Measurements from ENCODE around the gene RAB3C. TPM values are rescaled to one million over a fixed set of nuclear protein-coding genes. Genes with fewer than 3 reads are reported as not detected.

Gene RAB3C
- total RNA-seq, 1 donor from 2014 or later, result not detected

DNA sequence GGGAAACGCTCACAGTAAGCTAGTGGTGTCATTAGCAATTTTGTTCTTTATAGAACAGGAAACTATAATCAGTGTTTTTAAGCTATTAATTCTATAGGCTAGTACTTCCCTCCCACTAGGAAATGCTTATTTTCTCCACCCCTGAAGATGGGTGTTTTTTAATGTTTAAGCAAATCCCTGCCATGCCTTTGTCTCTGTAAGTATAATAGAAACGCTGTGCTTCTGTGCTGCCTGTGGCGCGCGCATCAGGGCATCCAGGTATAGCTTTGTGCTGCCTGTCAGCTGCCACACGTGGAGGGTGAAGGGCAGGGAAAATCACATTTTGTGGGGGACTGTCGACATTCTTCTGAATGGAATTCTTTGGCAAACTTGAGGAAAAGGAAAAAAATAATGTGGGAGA lies 217.5 kb downstream of the RAB3C start:
- no peak for DNase-seq (ENCODE audit: low spot score)
- TF ChIP-seq, protein P1, sequence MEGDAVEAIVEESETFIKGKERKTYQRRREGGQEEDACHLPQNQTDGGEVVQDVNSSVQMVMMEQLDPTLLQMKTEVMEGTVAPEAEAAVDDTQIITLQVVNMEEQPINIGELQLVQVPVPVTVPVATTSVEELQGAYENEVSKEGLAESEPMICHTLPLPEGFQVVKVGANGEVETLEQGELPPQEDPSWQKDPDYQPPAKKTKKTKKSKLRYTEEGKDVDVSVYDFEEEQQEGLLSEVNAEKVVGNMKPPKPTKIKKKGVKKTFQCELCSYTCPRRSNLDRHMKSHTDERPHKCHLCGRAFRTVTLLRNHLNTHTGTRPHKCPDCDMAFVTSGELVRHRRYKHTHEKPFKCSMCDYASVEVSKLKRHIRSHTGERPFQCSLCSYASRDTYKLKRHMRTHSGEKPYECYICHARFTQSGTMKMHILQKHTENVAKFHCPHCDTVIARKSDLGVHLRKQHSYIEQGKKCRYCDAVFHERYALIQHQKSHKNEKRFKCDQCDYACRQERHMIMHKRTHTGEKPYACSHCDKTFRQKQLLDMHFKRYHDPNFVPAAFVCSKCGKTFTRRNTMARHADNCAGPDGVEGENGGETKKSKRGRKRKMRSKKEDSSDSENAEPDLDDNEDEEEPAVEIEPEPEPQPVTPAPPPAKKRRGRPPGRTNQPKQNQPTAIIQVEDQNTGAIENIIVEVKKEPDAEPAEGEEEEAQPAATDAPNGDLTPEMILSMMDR (IDR thresholded peaks at IDR 0.05), result no peak
- peaks cover 4% of the 10 kb centered on the region for H3K4me1 Mint-ChIP-seq (ENCODE audit: low read depth)
- no peaks in the 10 kb centered on the region for H3K9me3 Mint-ChIP-seq (ENCODE audit: low read depth)
- no peak overlapping the region for H3K4me3 Mint-ChIP-seq (ENCODE audit: unreplicated experiment)
- H3K27me3 Mint-ChIP-seq (ENCODE audit: low read depth), result no peaks in the 10 kb centered on the region
- no peaks in the 10 kb centered on the region for H3K36me3 Mint-ChIP-seq (ENCODE audit: low read depth)
- H3K27ac Mint-ChIP-seq (ENCODE audit: unreplicated experiment), result no peak overlapping the region

DNA sequence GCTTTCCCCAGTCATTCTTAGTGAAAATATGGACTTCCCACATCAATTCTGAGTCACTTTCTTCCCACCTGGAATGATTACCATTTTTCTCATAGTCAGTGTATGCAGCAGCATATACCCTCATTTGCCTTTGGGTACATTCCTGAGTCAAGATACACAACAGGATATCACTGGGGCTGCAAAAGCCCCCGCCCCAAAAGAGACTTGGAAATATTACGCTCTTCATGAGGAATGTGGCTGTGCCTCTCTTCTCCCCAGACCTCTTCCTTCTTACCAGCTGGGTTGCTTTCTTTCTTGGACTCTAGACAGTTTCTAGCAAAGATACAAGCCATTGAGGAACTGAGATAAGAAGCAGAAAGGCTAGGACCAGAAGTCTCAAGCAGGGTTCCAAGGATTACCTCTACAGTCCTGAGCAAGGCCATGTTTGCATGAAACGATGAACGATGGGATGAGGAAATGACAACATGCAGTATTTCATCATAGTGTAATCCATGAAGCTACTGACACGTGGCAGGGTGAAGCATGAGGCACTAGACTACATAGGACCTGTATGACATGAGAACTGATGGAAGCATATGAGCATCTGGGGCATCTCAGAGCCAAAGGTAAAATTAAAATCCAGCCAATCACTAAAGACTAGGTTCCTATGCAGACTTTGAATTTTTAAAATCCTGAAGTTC lies 218.1 kb downstream of the RAB3C start:
- Mint-ChIP-seq H3K27me3 (ENCODE audit: low read depth) (no peaks in the 10 kb centered on the region), H3K4me3 (ENCODE audit: unreplicated experiment) (no peak overlapping the region), H3K27ac (ENCODE audit: unreplicated experiment) (no peak overlapping the region), H3K4me1 (ENCODE audit: low read depth) (peaks cover 4% of the 10 kb centered on the region), H3K9me3 (ENCODE audit: low read depth) (no peaks in the 10 kb centered on the region), H3K36me3 (ENCODE audit: low read depth) (no peaks in the 10 kb centered on the region)
- TF ChIP-seq, protein P1 (IDR thresholded peaks at IDR 0.05), result no peak
- DNase-seq (ENCODE audit: low spot score), result no peak

DNA sequence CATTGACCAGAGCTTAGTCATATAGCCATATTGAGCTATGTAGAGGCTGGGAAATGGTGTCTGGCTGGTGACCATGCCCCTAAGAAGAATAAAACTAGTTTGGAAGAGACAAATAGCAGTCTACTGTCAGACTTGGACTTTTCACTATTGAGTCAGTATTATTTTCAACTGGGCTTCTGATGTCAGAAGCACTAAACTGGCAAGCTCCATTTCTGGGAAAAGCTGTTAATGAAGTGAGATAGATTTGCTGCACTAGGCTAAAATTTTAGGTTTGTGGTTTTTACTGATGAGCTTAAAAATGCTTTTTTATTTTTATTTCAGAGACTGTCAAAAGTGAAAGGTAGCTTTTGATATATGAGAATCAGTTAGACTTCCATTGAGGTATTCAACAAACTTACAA lies 220.2 kb downstream of the RAB3C start:
- H3K9me3 Mint-ChIP-seq (ENCODE audit: low read depth), result peaks cover 3% of the 10 kb centered on the region
- H3K4me3 Mint-ChIP-seq (ENCODE audit: unreplicated experiment), result no peak overlapping the region
- DNase-seq (ENCODE audit: low spot score), result no peak
- no peaks in the 10 kb centered on the region for H3K36me3 Mint-ChIP-seq (ENCODE audit: low read depth)
- peaks cover 5% of the 10 kb centered on the region for H3K27me3 Mint-ChIP-seq (ENCODE audit: low read depth)
- peaks cover 4% of the 10 kb centered on the region for H3K4me1 Mint-ChIP-seq (ENCODE audit: low read depth)
- no peak overlapping the region for H3K27ac Mint-ChIP-seq (ENCODE audit: unreplicated experiment)
- TF ChIP-seq, protein P1 (IDR thresholded peaks at IDR 0.05), result no peak

DNA sequence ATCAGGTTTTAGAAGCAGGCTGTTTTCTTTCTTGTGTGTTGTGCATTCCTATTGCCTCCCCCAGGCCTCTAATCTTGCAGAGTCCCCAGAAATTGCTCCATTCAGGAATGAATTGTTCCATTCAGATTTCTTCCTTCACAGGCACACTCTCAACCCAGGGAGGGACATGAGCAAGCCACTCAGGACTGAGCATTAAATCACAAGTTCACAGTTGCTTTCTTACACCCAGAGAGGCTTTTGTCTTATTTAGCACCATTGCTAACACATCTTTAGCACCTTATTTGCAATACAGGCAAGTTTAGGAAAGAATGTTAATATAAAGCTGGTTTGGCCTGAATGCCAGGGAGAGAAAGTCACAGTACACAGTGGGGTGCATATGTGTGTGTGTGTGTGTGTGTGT lies 221.4 kb downstream of the RAB3C start:
- Mint-ChIP-seq H3K27me3 (ENCODE audit: low read depth) (peaks cover 5% of the 10 kb centered on the region), H3K4me1 (ENCODE audit: low read depth) (peaks cover 4% of the 10 kb centered on the region), H3K9me3 (ENCODE audit: low read depth) (peaks cover 3% of the 10 kb centered on the region), H3K4me3 (ENCODE audit: unreplicated experiment) (no peak overlapping the region), H3K27ac (ENCODE audit: unreplicated experiment) (no peak overlapping the region), H3K36me3 (ENCODE audit: low read depth) (no peaks in the 10 kb centered on the region)
- TF ChIP-seq, protein P1 (IDR thresholded peaks at IDR 0.05), result no peak
- DNase-seq (ENCODE audit: low spot score), result no peak

DNA sequence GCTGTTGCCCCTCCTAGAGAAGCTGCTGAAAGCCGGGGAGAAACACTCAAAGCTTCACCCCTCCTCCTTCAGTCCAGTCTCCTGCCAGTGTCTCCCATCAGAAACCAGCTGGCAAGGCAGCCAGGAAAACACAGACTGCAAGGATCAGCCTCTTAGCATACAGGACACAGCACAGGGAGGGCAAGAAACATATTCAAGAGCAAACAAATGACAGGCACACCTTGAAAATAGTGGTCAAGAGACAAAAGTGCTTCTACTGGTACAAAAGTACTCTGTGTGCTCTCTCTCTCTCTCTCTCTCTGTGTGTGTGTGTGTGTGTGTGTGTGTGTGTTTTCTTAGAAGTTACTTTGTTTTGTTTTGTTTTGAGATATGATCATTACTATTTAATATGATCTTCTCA lies 227.2 kb downstream of the RAB3C start:
- peaks cover 6% of the 10 kb centered on the region for H3K27me3 Mint-ChIP-seq (ENCODE audit: low read depth)
- H3K4me1 Mint-ChIP-seq (ENCODE audit: low read depth), result no peaks in the 10 kb centered on the region
- no peak overlapping the region for H3K27ac Mint-ChIP-seq (ENCODE audit: unreplicated experiment)
- TF ChIP-seq, protein P1 (IDR thresholded peaks at IDR 0.05), result no peak
- peaks cover 3% of the 10 kb centered on the region for H3K9me3 Mint-ChIP-seq (ENCODE audit: low read depth)
- no peak overlapping the region for H3K4me3 Mint-ChIP-seq (ENCODE audit: unreplicated experiment)
- H3K36me3 Mint-ChIP-seq (ENCODE audit: low read depth), result no peaks in the 10 kb centered on the region
- no peak for DNase-seq (ENCODE audit: low spot score)

Data from chondrocyte (in vitro differentiated cells).